HepG2 (cell line): ENCODE data around the gene ASGR1. TPM values are rescaled to one million over a fixed set of nuclear protein-coding genes. Genes with fewer than 3 reads are reported as not detected.

Experiments
- ATAC-seq: fragments of 200-7000 bp; cut with Tn5 transposase; 3 replicates; pipeline ENCODE4 v1.9.1; 2020; ENCODE audit warnings: mild to moderate bottlenecking, moderate library complexity
- BruUV-seq: library from RNA; stranded (reverse); fragments of 400-500 nt; replicated peaks from 2 replicates; lab custom pipeline; 2021; lab: Mats Ljungman, UMichigan
- CTCF ChIA-PET: fragments of 300-600 bp; formaldehyde crosslinking; extraction: SDS; loops from one replicate; lab custom pipeline; 2021; ENCODE audit warnings: low total read pairs, inconsistent platforms, low intra/inter-chr PET ratio; lab: Yijun Ruan, JAX
- POLR2A ChIA-PET: fragments of 350-600 bp; sonication (Branson Sonifier 250); formaldehyde crosslinking; loops from one replicate; lab custom pipeline; 2020; ENCODE audit warnings: antibody characterized with exemption, inconsistent platforms; lab: Yijun Ruan, JAX
- DNase-seq: peaks from one replicate; pipeline ENCODE4 v3.0.0-alpha.2; 2015; ENCODE audit warnings: low spot score
- FAIRE-seq: peaks from 3 replicates; lab custom pipeline; 2011; peaks lifted over from hg19 to GRCh38; lab: Jason Lieb, UNC
- H2AFZ ChIP-seq: one replicate; pipeline ENCODE4 v1.6.1; 2011; ENCODE audit warnings: low read length, inconsistent platforms
- H3K27ac ChIP-seq: fragments of 300-600 bp; 3 replicates; pipeline ENCODE4 v1.8.0; 2011; ENCODE audit warnings: mixed run types, mild to moderate bottlenecking, mixed read lengths, low read length, inconsistent platforms; ENCODE audit not compliant: insufficient read depth; ENCODE audit errors: extremely low read length
- H3K27me3 ChIP-seq, 2 experiments: fragments of 200-600 bp in 1 of 2; 2 replicates in 1 of 2; 3 replicates in 1 of 2; pipeline versions ENCODE4 v1.6.0 to v1.8.0; 2011; ENCODE audit warnings: low read length in 2 of 2, mild to moderate bottlenecking in 2 of 2, moderate library complexity in 2 of 2, inconsistent platforms in 1 of 2; ENCODE audit not compliant: insufficient read depth in 2 of 2, control insufficient read depth in 1 of 2
- H3K36me3 ChIP-seq, 2 experiments: fragments of 200-600 bp in 1 of 2; replicated peaks in 1 of 2; 2 replicates in 1 of 2; 3 replicates in 1 of 2; pipeline versions ENCODE4 v1.5.1 to v1.8.0; 2011; ENCODE audit warnings: low read length in 2 of 2, inconsistent platforms in 1 of 2; ENCODE audit not compliant: insufficient read depth in 2 of 2, control insufficient read depth in 1 of 2
- H3K4me1 ChIP-seq: 2 replicates; pipeline ENCODE4 v1.5.1; 2012; ENCODE audit warnings: low read length, inconsistent platforms; ENCODE audit not compliant: insufficient read depth
- H3K4me2 ChIP-seq: 2 replicates; pipeline ENCODE4 v1.6.0; 2011; ENCODE audit warnings: low read depth, low read length, inconsistent platforms
- H3K4me3 ChIP-seq, 3 experiments: fragments of 200-600 bp in 1 of 3; sonication (generic), shearing (Covaris generic) in 1 of 3; replicated peaks in 1 of 3; 2 replicates each; pipeline ENCODE4 v1.5.1; 2011 to 2016; ENCODE audit warnings: low read length in 3 of 3, inconsistent platforms in 2 of 3, low read depth in 2 of 3, mild to moderate bottlenecking in 2 of 3, control low read depth in 1 of 3, mixed read lengths in 1 of 3; ENCODE audit not compliant: insufficient read depth in 1 of 3
- H3K79me2 ChIP-seq: one replicate; pipeline ENCODE4 v1.6.1; 2011; ENCODE audit warnings: low read length, inconsistent platforms; ENCODE audit not compliant: insufficient read depth
- H3K9ac ChIP-seq: 2 replicates; pipeline ENCODE4 v1.6.0; 2011; ENCODE audit warnings: mild to moderate bottlenecking, low read depth, low read length, inconsistent platforms; ENCODE audit not compliant: insufficient read depth
- H3K9me3 ChIP-seq: 2 replicates; pipeline ENCODE4 v1.5.1; 2012; ENCODE audit warnings: mild to moderate bottlenecking, low read length
- H4K20me1 ChIP-seq: 2 replicates; pipeline ENCODE4 v1.6.0; 2011; ENCODE audit warnings: inconsistent platforms, mild to moderate bottlenecking, low read length, moderate library complexity; ENCODE audit not compliant: insufficient read depth
- ARID3A ChIP-seq: IDR thresholded peaks from 2 replicates; pipeline ENCODE4 v1.6.1; 2012; ENCODE audit warnings: low read depth, low read length, improper control_type of control experiment
- E2F1 ChIP-seq: sonication (generic); formaldehyde crosslinking; IDR thresholded peaks from 2 replicates; pipeline ENCODE4 v1.5.0; 2020; ENCODE audit warnings: missing genetic modification reagents
- GTF2F1 ChIP-seq: fragments of 150-350 bp; IDR thresholded peaks from 2 replicates; pipeline ENCODE4 v1.6.1; 2014; ENCODE audit warnings: low read length
- MYPOP ChIP-seq: sonication (generic); formaldehyde crosslinking; IDR thresholded peaks from 2 replicates; pipeline ENCODE4 v1.8.1; 2023; ENCODE audit warnings: mild to moderate bottlenecking, moderate library complexity, missing genetic modification reagents
- PBX3 ChIP-seq: sonication (generic); formaldehyde crosslinking; IDR thresholded peaks from 2 replicates; pipeline ENCODE4 v1.8.1; 2023; ENCODE audit warnings: missing genetic modification reagents, inconsistent platforms, borderline replicate concordance
- TRIM24 ChIP-seq: sonication (generic); formaldehyde crosslinking; IDR thresholded peaks from 2 replicates; pipeline ENCODE4 v1.8.0; 2022; ENCODE audit warnings: mild to moderate bottlenecking, missing genetic modification reagents
- ZNF18 ChIP-seq: sonication (generic); formaldehyde crosslinking; IDR thresholded peaks from 2 replicates; pipeline ENCODE4 v1.8.0; 2022; ENCODE audit warnings: mild to moderate bottlenecking, missing genetic modification reagents; ENCODE audit not compliant: insufficient replicate concordance
- ZNF501 ChIP-seq: sonication (generic); formaldehyde crosslinking; IDR thresholded peaks from 2 replicates; pipeline ENCODE4 v1.5.1; 2020; ENCODE audit warnings: mild to moderate bottlenecking, moderate library complexity, missing genetic modification reagents
- ZNF770 ChIP-seq: sonication (generic); formaldehyde crosslinking; IDR thresholded peaks from 2 replicates; pipeline ENCODE4 v1.5.0; 2020; ENCODE audit warnings: mild to moderate bottlenecking, missing genetic modification reagents
- ZNF788 ChIP-seq: sonication (generic); formaldehyde crosslinking; IDR thresholded peaks from 2 replicates; pipeline ENCODE4 v1.5.0; 2020; ENCODE audit warnings: mild to moderate bottlenecking, missing genetic modification reagents, borderline replicate concordance
- WGBS: methylation state at CpG from one replicate; pipeline ENCODE4 v1.1.6; 2017; ENCODE audit warnings: low lambda C conversion rate; 5-methylcytosine and 5-hydroxymethylcytosine counted together
- in situ Hi-C: cut with HindIII; loops from 2 replicates; pipeline ENCODE4 v1.10.0; 2017; ENCODE audit warnings: low pct_unique_long_range_greater_than_20kb; ENCODE audit not compliant: extremely low pct_ligation_motif_present
- intact Hi-C: fragments of 100-400 bp; cut with micrococcal nuclease; formaldehyde crosslinking; loops from one replicate; pipeline ENCODE4 v1.10.0; 2022; ENCODE audit not compliant: unreplicated experiment
- polyA plus RNA-seq, 8 experiments: library from polyadenylated mRNA; depleted of rRNA in 3 of 8; stranded (reverse) in 7 of 8; unstranded in 1 of 8; fragments of >200 nt; fragmentation: Illumina TruSeq in 4 of 8; extraction: Trizol in 4 of 8; gene quantifications; 2 replicates each; pipeline versions ENCODE4 v1.2.1 to v1.2.3, GENCODE V29; 2011 to 2016; ENCODE audit warnings: low read depth in 4 of 8, missing spikeins in 1 of 8, mixed read lengths in 1 of 8; ENCODE audit not compliant: insufficient read depth in 1 of 8
- total RNA-seq, 5 experiments: library from RNA; depleted of rRNA; stranded (reverse); fragments of >200 nt; fragmentation: Illumina TruSeq; extraction: Trizol; gene quantifications; 2 replicates each; pipeline ENCODE4 v1.2.3, GENCODE V29; 2016; ENCODE audit warnings: low read depth in 1 of 5

ASGR1 gene
- total and polyA plus RNA-seq, 2 of the 13 experiments (the other 11 are each of a cell fraction or from before 2014, with no cell fraction given) = 353 to 796 TPM

- no peaks in the 10 kb centered on the region for H3K27me3 ChIP-seq
- no peak for TF ChIP-seq GTF2F1
- TF ChIP-seq ZNF18 (CRISPR knock-in tag) = no peak
- TF ChIP-seq ARID3A = no peak
- no peak for TF ChIP-seq MYPOP (CRISPR knock-in tag)
- TF ChIP-seq TRIM24 (CRISPR knock-in tag) = no peak
- TF ChIP-seq ZNF788 (CRISPR knock-in tag) = no peak
- TF ChIP-seq ZNF770 (CRISPR knock-in tag) = no peak
- TF ChIP-seq PBX3 (CRISPR knock-in tag) = no peak
- TF ChIP-seq E2F1 = no peak
- TF ChIP-seq ZNF501 = no peak
- peak overlapping the region; percentile 58; the same call in 1 of the 2 replicates for H3K9ac ChIP-seq
- in situ Hi-C loops (loop anchor here (5.0 kb wide), 1 partner anchor 87 kb away; no protein-coding TSS in a partner anchor), intact Hi-C loops (loop anchor here (5.0 kb wide), 2 partner anchors 38 to 52 kb away; partner anchors contain the start of gene ASGR1)
- CTCF ChIA-PET = interaction anchor here (4.0 kb wide), 1 partner anchor 87 kb away, joined by 64 read pairs; no protein-coding TSS in a partner anchor
- H3K79me2 ChIP-seq = no peaks in the 10 kb centered on the region
- no peak overlapping the region for H3K4me3 ChIP-seq
- H3K27ac ChIP-seq = peak overlapping the region; percentile 62
- 86% methylated on average over 8 of the region's 10 CpGs for WGBS
- POLR2A ChIA-PET = interaction anchor here (0.6 to 3.3 kb wide), 6 partner anchors 17 to 93 kb away, joined by 3 to 15 read pairs (median 6); partner anchors contain the start of gene ASGR2
- FAIRE-seq = no peak
- peaks cover 43% of the 10 kb centered on the region for H3K4me1 ChIP-seq
- no peak for DNase-seq
- no peaks in the 10 kb centered on the region for H4K20me1 ChIP-seq
- H2AFZ ChIP-seq = no peak overlapping the region
- BruUV-seq = no TSS peak
- ATAC-seq = peak; percentile 18
- no peaks in the 10 kb centered on the region for H3K36me3 ChIP-seq
- H3K4me2 ChIP-seq = peak overlapping the region; percentile 77; the same call in 1 of the 2 replicates
- H3K9me3 ChIP-seq = no peaks in the 10 kb centered on the region
Observed at GRCh38 chr17:7139400-7139799, 39.8 kb downstream of the ASGR1 start.
